ENCODE data around the gene WNK2. TPM values are rescaled to one million over a fixed set of nuclear protein-coding genes. Genes with fewer than 3 reads are reported as not detected.

WNK2 gene
- total RNA-seq, 2 experiments from 2014 or later = not detected

- Mint-ChIP-seq H3K4me1 (peaks cover 4% of the 10 kb centered on the region), H3K4me3 (no peak overlapping the region), H3K27me3 (peaks cover 3% of the 10 kb centered on the region), H3K36me3 (ENCODE audit: low read depth) (no peaks in the 10 kb centered on the region), H3K27ac (no peak overlapping the region), H3K9me3 (no peaks in the 10 kb centered on the region)
- DNase-seq = no peak
- ChIA-PET CTCF (no interaction called here), POLR2A (no interaction called here)
Observed at GRCh38 chr9:93200989-93201334, 17.0 kb downstream of the WNK2 start.

GRCh38 chr9:93203026-93203717, 19.2 kb downstream of the WNK2 start:
- POLR2A ChIA-PET = no interaction called here
- no peak for DNase-seq
- H3K27me3 Mint-ChIP-seq = no peaks in the 10 kb centered on the region
- H3K9me3 Mint-ChIP-seq = no peaks in the 10 kb centered on the region
- H3K4me1 Mint-ChIP-seq = peaks cover 4% of the 10 kb centered on the region
- no peak overlapping the region for H3K4me3 Mint-ChIP-seq
- peak overlapping the region; percentile 25 for H3K27ac Mint-ChIP-seq
- CTCF ChIA-PET = no interaction called here
- H3K36me3 Mint-ChIP-seq (ENCODE audit: low read depth) = no peaks in the 10 kb centered on the region

GRCh38 chr9:93203718-93204469, 20.0 kb downstream of the WNK2 start:
- peaks cover 5% of the 10 kb centered on the region for H3K9me3 Mint-ChIP-seq
- ChIA-PET POLR2A (no interaction called here), CTCF (no interaction called here)
- no peak overlapping the region for H3K4me3 Mint-ChIP-seq
- no peak overlapping the region for H3K27ac Mint-ChIP-seq
- H3K4me1 Mint-ChIP-seq = peaks cover 4% of the 10 kb centered on the region
- no peaks in the 10 kb centered on the region for H3K27me3 Mint-ChIP-seq
- no peaks in the 10 kb centered on the region for H3K36me3 Mint-ChIP-seq (ENCODE audit: low read depth)
- no peak for DNase-seq

- no peak for DNase-seq
- peaks cover 4% of the 10 kb centered on the region for H3K4me1 Mint-ChIP-seq
- ChIA-PET POLR2A (no interaction called here), CTCF (no interaction called here)
- no peak overlapping the region for H3K27ac Mint-ChIP-seq
- H3K4me3 Mint-ChIP-seq = no peak overlapping the region
- H3K36me3 Mint-ChIP-seq (ENCODE audit: low read depth) = no peaks in the 10 kb centered on the region
- H3K9me3 Mint-ChIP-seq = peaks cover 5% of the 10 kb centered on the region
- no peaks in the 10 kb centered on the region for H3K27me3 Mint-ChIP-seq
Observed at GRCh38 chr9:93204470-93205043, 20.6 kb downstream of the WNK2 start.

GRCh38 chr9:93205045-93205768, 21.3 kb downstream of the WNK2 start:
- H3K4me3 Mint-ChIP-seq = no peak overlapping the region
- peaks cover 5% of the 10 kb centered on the region for H3K9me3 Mint-ChIP-seq
- H3K27ac Mint-ChIP-seq = no peak overlapping the region
- ChIA-PET CTCF (no interaction called here), POLR2A (no interaction called here)
- peaks cover 4% of the 10 kb centered on the region for H3K4me1 Mint-ChIP-seq
- H3K27me3 Mint-ChIP-seq = no peaks in the 10 kb centered on the region
- no peak for DNase-seq
- H3K36me3 Mint-ChIP-seq (ENCODE audit: low read depth) = no peaks in the 10 kb centered on the region

GRCh38 chr9:93205896-93206575, 22.1 kb downstream of the WNK2 start:
- POLR2A ChIA-PET = no interaction called here
- Mint-ChIP-seq H3K4me1 (peaks cover 4% of the 10 kb centered on the region), H3K4me3 (no peak overlapping the region), H3K27me3 (no peaks in the 10 kb centered on the region), H3K27ac (no peak overlapping the region), H3K9me3 (peaks cover 5% of the 10 kb centered on the region), H3K36me3 (ENCODE audit: low read depth) (no peaks in the 10 kb centered on the region)
- CTCF ChIA-PET = no interaction called here
- DNase-seq = no peak

- Mint-ChIP-seq H3K27me3 (no peaks in the 10 kb centered on the region), H3K4me1 (peaks cover 4% of the 10 kb centered on the region), H3K4me3 (no peak overlapping the region), H3K27ac (no peak overlapping the region), H3K9me3 (peaks cover 5% of the 10 kb centered on the region), H3K36me3 (ENCODE audit: low read depth) (no peaks in the 10 kb centered on the region)
- CTCF ChIA-PET = no interaction called here
- DNase-seq = no peak
- POLR2A ChIA-PET = no interaction called here
Observed at GRCh38 chr9:93206576-93207155, 22.7 kb downstream of the WNK2 start.

- no peaks in the 10 kb centered on the region for H3K36me3 Mint-ChIP-seq (ENCODE audit: low read depth)
- peak overlapping the region; percentile 3 for H3K27ac Mint-ChIP-seq
- no peak overlapping the region for H3K4me3 Mint-ChIP-seq
- POLR2A ChIA-PET = no interaction called here
- no peaks in the 10 kb centered on the region for H3K27me3 Mint-ChIP-seq
- H3K9me3 Mint-ChIP-seq = peaks cover 5% of the 10 kb centered on the region
- CTCF ChIA-PET = no interaction called here
- peaks cover 4% of the 10 kb centered on the region for H3K4me1 Mint-ChIP-seq
- no peak for DNase-seq
Observed at GRCh38 chr9:93207326-93207814, 23.4 kb downstream of the WNK2 start.

- POLR2A ChIA-PET = no interaction called here
- Mint-ChIP-seq H3K27me3 (no peaks in the 10 kb centered on the region), H3K27ac (no peak overlapping the region), H3K36me3 (ENCODE audit: low read depth) (no peaks in the 10 kb centered on the region), H3K9me3 (peaks cover 5% of the 10 kb centered on the region), H3K4me3 (no peak overlapping the region), H3K4me1 (peaks cover 4% of the 10 kb centered on the region)
- no peak for DNase-seq
- CTCF ChIA-PET = no interaction called here
Observed at GRCh38 chr9:93207860-93208734, 24.2 kb downstream of the WNK2 start.

GRCh38 chr9:93209097-93209496, 25.2 kb downstream of the WNK2 start:
- Mint-ChIP-seq H3K4me3 (no peak overlapping the region), H3K4me1 (peaks cover 4% of the 10 kb centered on the region), H3K9me3 (peaks cover 5% of the 10 kb centered on the region), H3K36me3 (ENCODE audit: low read depth) (no peaks in the 10 kb centered on the region), H3K27me3 (peaks cover 2% of the 10 kb centered on the region), H3K27ac (no peak overlapping the region)
- POLR2A ChIA-PET = no interaction called here
- CTCF ChIA-PET = no interaction called here
- DNase-seq = no peak

GRCh38 chr9:93209576-93210323, 25.8 kb downstream of the WNK2 start:
- CTCF ChIA-PET = no interaction called here
- Mint-ChIP-seq H3K4me1 (peaks cover 3% of the 10 kb centered on the region), H3K4me3 (no peak overlapping the region), H3K27me3 (peaks cover 2% of the 10 kb centered on the region), H3K27ac (no peak overlapping the region), H3K9me3 (peaks cover 5% of the 10 kb centered on the region), H3K36me3 (ENCODE audit: low read depth) (no peaks in the 10 kb centered on the region)
- no peak for DNase-seq
- POLR2A ChIA-PET = no interaction called here
